Measurements from ENCODE around the gene MINDY3. TPM values are rescaled to one million over a fixed set of nuclear protein-coding genes. Genes with fewer than 3 reads are reported as not detected.

MINDY3 gene
- total and polyA plus RNA-seq, 3 experiments from 2014 or later, result 4.6 to 24.4 (median 23.4) TPM

DNA sequence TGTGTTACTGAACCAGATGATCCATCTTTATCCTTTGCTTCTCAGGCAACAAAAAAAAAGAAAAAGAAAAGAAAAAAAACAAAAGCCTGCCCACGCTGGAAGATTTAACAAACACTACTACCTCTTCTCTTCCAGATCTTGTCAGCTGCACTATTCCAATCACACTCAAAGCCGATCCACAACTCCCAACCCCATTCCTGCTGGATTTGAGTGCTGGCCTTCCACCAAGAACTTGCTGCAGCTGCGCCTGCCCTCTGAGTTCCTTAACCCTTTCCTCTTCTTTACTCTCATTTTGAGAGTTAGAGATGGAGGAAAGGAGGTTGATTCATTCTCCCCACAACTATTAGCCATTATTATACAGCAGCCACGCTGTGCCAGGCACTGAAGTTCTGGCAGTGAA, 124.5 kb downstream of the MINDY3 start:
- ChIA-PET CTCF (no interaction called here), POLR2A (no interaction called here)
- Mint-ChIP-seq H3K27ac (peak overlapping the region in 1 of 8 donors; percentile 16), H3K9me3 (peaks cover 0 to 9% (median 1%) of the 10 kb centered on the region in 5 donors), H3K36me3 (no peaks in the 10 kb centered on the region), H3K4me3 (no peak overlapping the region), H3K4me1 (no peaks in the 10 kb centered on the region), H3K27me3 (peaks cover 7 to 22% of the 10 kb centered on the region in 2 donors)
- H3K27me3 ChIP-seq (ENCODE audit: insufficient read depth, low read length, poor library complexity, severe bottlenecking), result no peaks in the 10 kb centered on the region
- no peaks in the 10 kb centered on the region for H3K9me3 ChIP-seq (ENCODE audit: low read length)
- no peaks in the 10 kb centered on the region for H3K36me3 ChIP-seq (ENCODE audit: insufficient read depth, low read length)
- H3K27ac ChIP-seq (ENCODE audit: low read depth, low read length), result no peak overlapping the region
- no peaks in the 10 kb centered on the region for H3K4me1 ChIP-seq (ENCODE audit: insufficient read depth, low read length)
- DNase-seq, result no peak
- H3K4me3 ChIP-seq (ENCODE audit: low read length), result no peak overlapping the region

DNA sequence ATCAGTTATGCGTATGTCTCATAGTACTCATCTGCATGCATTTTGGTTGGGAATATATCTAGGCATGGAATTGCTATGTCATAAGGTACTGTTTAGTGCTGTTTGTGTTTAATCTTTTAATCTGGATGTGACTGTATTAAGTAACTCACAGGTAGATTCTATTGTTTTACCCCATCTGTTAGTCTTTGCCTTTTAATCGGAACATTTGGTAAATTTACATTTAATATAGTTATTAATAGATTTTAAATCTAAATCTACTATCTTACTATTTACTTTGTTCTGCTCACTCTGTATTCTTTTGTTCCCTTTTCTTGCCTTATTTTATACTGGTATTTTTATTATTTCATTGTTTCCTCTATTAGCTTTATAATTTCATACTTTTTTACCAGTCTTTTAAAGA, 130.0 kb downstream of the MINDY3 start:
- Histone ChIP-seq H3K27ac (ENCODE audit: low read depth, low read length) (no peak overlapping the region), H3K4me3 (ENCODE audit: low read length) (no peak overlapping the region), H3K9me3 (ENCODE audit: low read length) (no peaks in the 10 kb centered on the region), H3K36me3 (ENCODE audit: insufficient read depth, low read length) (no peaks in the 10 kb centered on the region), H3K4me1 (ENCODE audit: insufficient read depth, low read length) (no peaks in the 10 kb centered on the region), H3K27me3 (ENCODE audit: insufficient read depth, low read length, poor library complexity, severe bottlenecking) (no peaks in the 10 kb centered on the region)
- no peak for DNase-seq
- peaks cover 0 to 12% (median 5%) of the 10 kb centered on the region in 5 donors for H3K9me3 Mint-ChIP-seq
- H3K4me1 Mint-ChIP-seq, result no peaks in the 10 kb centered on the region
- H3K4me3 Mint-ChIP-seq, result no peak overlapping the region
- no peaks in the 10 kb centered on the region for H3K36me3 Mint-ChIP-seq
- ChIA-PET POLR2A (no interaction called here), CTCF (no interaction called here)
- H3K27ac Mint-ChIP-seq, result no peak overlapping the region
- H3K27me3 Mint-ChIP-seq, result peaks cover 9 to 19% of the 10 kb centered on the region in 2 donors

DNA sequence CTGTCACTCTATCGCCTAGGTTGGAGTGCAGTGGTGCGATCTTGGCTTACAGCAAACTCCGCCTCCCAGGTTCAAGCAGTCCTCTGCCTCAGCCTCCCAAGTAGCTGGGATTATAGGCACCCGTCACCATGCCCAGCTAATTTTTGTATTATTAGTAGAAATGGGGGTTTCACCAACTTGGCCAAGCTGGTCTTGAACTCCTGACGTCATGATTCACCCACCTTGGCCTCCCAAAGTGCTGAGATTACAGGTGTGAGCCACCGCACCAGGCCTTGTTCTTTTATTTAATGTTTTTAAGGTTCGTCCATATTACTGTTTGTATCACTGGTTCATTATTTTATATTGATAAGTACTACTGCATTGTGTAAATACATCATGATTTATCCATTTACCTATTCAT, 130.4 kb downstream of the MINDY3 start:
- H3K9me3 ChIP-seq (ENCODE audit: low read length), result no peaks in the 10 kb centered on the region
- no peaks in the 10 kb centered on the region for H3K4me1 Mint-ChIP-seq
- no peaks in the 10 kb centered on the region for H3K36me3 Mint-ChIP-seq
- peaks cover 9 to 19% of the 10 kb centered on the region in 2 donors for H3K27me3 Mint-ChIP-seq
- CTCF ChIA-PET, result no interaction called here
- no peak overlapping the region for H3K4me3 Mint-ChIP-seq
- H3K4me3 ChIP-seq (ENCODE audit: low read length), result no peak overlapping the region
- POLR2A ChIA-PET, result no interaction called here
- H3K9me3 Mint-ChIP-seq, result peaks cover 0 to 12% (median 5%) of the 10 kb centered on the region in 5 donors
- no peak for DNase-seq
- H3K27ac Mint-ChIP-seq, result no peak overlapping the region
- H3K36me3 ChIP-seq (ENCODE audit: insufficient read depth, low read length), result no peaks in the 10 kb centered on the region
- no peaks in the 10 kb centered on the region for H3K4me1 ChIP-seq (ENCODE audit: insufficient read depth, low read length)
- no peak overlapping the region for H3K27ac ChIP-seq (ENCODE audit: low read depth, low read length)
- no peaks in the 10 kb centered on the region for H3K27me3 ChIP-seq (ENCODE audit: insufficient read depth, low read length, poor library complexity, severe bottlenecking)

Other genes with a start within 250 kb of the MINDY3 start
- not detected for gene ITGA8, start 140.6 kb downstream of the MINDY3 start, total RNA-seq
- gene ITGA8, start 140.6 kb downstream of the MINDY3 start, polyA plus RNA-seq, result not detected

Measured in CD8-positive, alpha-beta memory T cell (primary cell).